Hepatocyte (in vitro differentiated cells): Measurements from ENCODE around the gene TSPAN3. TPM values are rescaled to one million over a fixed set of nuclear protein-coding genes. Genes with fewer than 3 reads are reported as not detected.

ENCODE experiments used
- DNase-seq: peaks from one replicate; pipeline ENCODE4 v3.0.0-alpha.2; 2016; ENCODE audit warnings: low spot score
- H2AFZ ChIP-seq: fragments of 200-600 bp; sonication (generic); 2 replicates; pipeline ENCODE4 v1.6.0; 2016; ENCODE audit warnings: antibody characterized with exemption, mild to moderate bottlenecking
- H3K27ac ChIP-seq: fragments of 200-600 bp; sonication (generic); 2 replicates; pipeline ENCODE4 v1.5.1; 2016; ENCODE audit warnings: mild to moderate bottlenecking
- H3K27me3 ChIP-seq: fragments of 200-600 bp; sonication (generic); 2 replicates; pipeline ENCODE4 v1.6.1; 2016
- H3K36me3 ChIP-seq: fragments of 200-600 bp; sonication (generic); replicated peaks from 2 replicates; pipeline ENCODE4 v1.5.1; 2016; ENCODE audit warnings: low read depth; ENCODE audit not compliant: insufficient read depth
- H3K4me1 ChIP-seq: fragments of 200-600 bp; sonication (generic); 2 replicates; pipeline ENCODE4 v1.5.1; 2016; ENCODE audit warnings: mild to moderate bottlenecking, moderate library complexity; ENCODE audit not compliant: insufficient read depth
- H3K4me2 ChIP-seq: fragments of 200-600 bp; sonication (generic); 2 replicates; pipeline ENCODE4 v1.6.0; 2016
- H3K4me3 ChIP-seq: fragments of 200-600 bp; sonication (generic); 2 replicates; pipeline ENCODE4 v1.5.1; 2016; ENCODE audit warnings: mild to moderate bottlenecking
- H3K79me2 ChIP-seq: fragments of 200-600 bp; sonication (generic); 2 replicates; pipeline ENCODE4 v1.6.0; 2017; ENCODE audit warnings: mild to moderate bottlenecking
- H3K9me2 ChIP-seq: fragments of 200-600 bp; sonication (generic); replicated peaks from 2 replicates; pipeline ENCODE4 v1.6.0; 2017; ENCODE audit warnings: mild to moderate bottlenecking; ENCODE audit not compliant: insufficient read depth
- H3K9me3 ChIP-seq: fragments of 200-600 bp; sonication (generic); 2 replicates; pipeline ENCODE4 v1.5.1; 2016; ENCODE audit warnings: low read depth, mild to moderate bottlenecking
- H4K20me1 ChIP-seq: fragments of 200-600 bp; sonication (generic); 2 replicates; pipeline ENCODE4 v1.6.0; 2016; ENCODE audit warnings: mild to moderate bottlenecking; ENCODE audit not compliant: insufficient read depth, poor library complexity, severe bottlenecking
- EZH2 ChIP-seq: fragments of 200-600 bp; sonication (generic); IDR thresholded peaks from 2 replicates; pipeline ENCODE4 v1.6.1; 2016; ENCODE audit warnings: antibody characterized with exemption, mild to moderate bottlenecking, borderline replicate concordance
- EZH2phosphoT487 ChIP-seq: fragments of 200-600 bp; sonication (generic); IDR thresholded peaks from one replicate; pipeline ENCODE4 v1.6.1; 2018; ENCODE audit warnings: antibody characterized with exemption, mild to moderate bottlenecking, low read depth, moderate library complexity; ENCODE audit not compliant: unreplicated experiment, severe bottlenecking
- WGBS: methylation state at CpG from one replicate; pipeline ENCODE4 v1.1.6; 2016; ENCODE audit warnings: low lambda C conversion rate; ENCODE audit errors: missing lambda C conversion rate; 5-methylcytosine and 5-hydroxymethylcytosine counted together
- polyA plus RNA-seq: library from polyadenylated mRNA; unstranded; fragments of >200 nt; fragmentation: Nextera tagmentation; extraction: Ambion mirVana; gene quantifications from 2 replicates; pipeline ENCODE4 v1.2.1, GENCODE V29; 2016
- total RNA-seq: library from RNA; depleted of rRNA; stranded (reverse); fragments of >200 nt; gene quantifications from 2 replicates; pipeline ENCODE4 v1.2.3, GENCODE V29; 2014
- TF ChIP-seq, protein P1 (sequence below): fragments of 200-600 bp; sonication (generic); IDR thresholded peaks from 2 replicates; pipeline ENCODE4 v1.5.1; 2016; ENCODE audit warnings: antibody characterized with exemption, mild to moderate bottlenecking; ENCODE audit not compliant: poor library complexity

TSPAN3 gene
- total and polyA plus RNA-seq, 2 experiments from 2014 or later: 514 to 540 TPM

DNA sequence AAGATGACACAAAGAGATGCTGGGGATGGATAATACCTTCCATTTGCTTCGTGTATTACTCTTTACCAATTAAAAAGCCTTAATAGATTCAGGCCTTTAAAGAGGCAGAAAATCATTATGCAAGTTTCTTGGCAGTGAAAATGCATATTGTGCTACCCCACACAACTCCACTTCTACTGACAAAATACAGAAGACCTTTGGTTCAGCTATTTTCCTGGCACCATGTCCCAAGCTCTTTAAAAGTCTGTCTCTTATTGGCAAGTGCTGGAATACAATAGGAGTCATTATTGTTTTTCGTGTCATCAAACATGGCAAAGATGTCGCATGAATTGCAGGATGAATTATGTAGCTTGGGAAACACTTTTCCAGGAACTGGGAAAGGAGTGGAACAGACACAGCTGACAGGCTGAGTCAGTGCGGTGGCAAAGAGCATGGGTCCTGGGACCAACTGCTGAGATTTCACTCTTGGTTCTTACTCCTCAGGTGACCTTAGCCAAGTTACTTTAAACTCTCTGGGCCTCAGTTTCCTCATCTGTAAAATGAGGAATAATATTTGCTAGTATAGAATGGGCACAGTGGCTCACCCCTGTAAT is 5.5 kb upstream of the TSPAN3 start:
- no peaks in the 10 kb centered on the region for H3K27me3 ChIP-seq
- no peaks in the 10 kb centered on the region for H3K4me1 ChIP-seq
- DNase-seq: no peak
- H3K27ac ChIP-seq: no peak overlapping the region
- no peaks in the 10 kb centered on the region for H3K9me3 ChIP-seq
- no peaks in the 10 kb centered on the region for H3K79me2 ChIP-seq
- H3K4me3 ChIP-seq: no peak overlapping the region
- no peak overlapping the region for H2AFZ ChIP-seq
- no peaks in the 10 kb centered on the region for H4K20me1 ChIP-seq
- H3K9me2 ChIP-seq: no peaks in the 10 kb centered on the region
- H3K4me2 ChIP-seq: no peak overlapping the region
- no peaks in the 10 kb centered on the region for H3K36me3 ChIP-seq
- TF ChIP-seq EZH2 (no peak), EZH2phosphoT487 (no peak)
- TF ChIP-seq, protein P1, sequence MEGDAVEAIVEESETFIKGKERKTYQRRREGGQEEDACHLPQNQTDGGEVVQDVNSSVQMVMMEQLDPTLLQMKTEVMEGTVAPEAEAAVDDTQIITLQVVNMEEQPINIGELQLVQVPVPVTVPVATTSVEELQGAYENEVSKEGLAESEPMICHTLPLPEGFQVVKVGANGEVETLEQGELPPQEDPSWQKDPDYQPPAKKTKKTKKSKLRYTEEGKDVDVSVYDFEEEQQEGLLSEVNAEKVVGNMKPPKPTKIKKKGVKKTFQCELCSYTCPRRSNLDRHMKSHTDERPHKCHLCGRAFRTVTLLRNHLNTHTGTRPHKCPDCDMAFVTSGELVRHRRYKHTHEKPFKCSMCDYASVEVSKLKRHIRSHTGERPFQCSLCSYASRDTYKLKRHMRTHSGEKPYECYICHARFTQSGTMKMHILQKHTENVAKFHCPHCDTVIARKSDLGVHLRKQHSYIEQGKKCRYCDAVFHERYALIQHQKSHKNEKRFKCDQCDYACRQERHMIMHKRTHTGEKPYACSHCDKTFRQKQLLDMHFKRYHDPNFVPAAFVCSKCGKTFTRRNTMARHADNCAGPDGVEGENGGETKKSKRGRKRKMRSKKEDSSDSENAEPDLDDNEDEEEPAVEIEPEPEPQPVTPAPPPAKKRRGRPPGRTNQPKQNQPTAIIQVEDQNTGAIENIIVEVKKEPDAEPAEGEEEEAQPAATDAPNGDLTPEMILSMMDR: no peak
- 94% methylated on average over 4 of the region's 4 CpGs for WGBS

DNA sequence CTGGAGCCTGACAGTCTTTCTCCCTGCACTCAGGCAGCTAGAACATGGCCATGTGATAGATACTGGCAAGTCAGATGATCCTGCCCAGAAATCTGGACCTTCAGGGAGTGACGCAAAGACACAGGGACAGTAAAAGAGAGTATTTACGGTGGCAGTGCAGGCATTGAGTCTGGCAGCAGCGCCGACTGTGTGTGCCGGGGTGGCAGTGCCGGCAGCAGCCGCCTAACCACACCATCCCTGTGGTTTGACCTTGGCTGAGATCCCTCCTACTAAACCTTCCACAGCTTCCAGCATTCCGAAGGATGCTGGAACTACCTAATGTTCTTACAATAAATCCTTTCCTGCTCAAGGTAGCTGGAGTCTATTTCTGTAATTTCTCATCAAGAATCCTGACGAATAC is 4.6 kb upstream of the TSPAN3 start:
- Histone ChIP-seq H3K36me3 (no peaks in the 10 kb centered on the region), H2AFZ (no peak overlapping the region), H3K9me3 (no peaks in the 10 kb centered on the region), H3K79me2 (no peaks in the 10 kb centered on the region), H3K4me2 (no peak overlapping the region), H3K9me2 (no peaks in the 10 kb centered on the region), H3K4me3 (no peak overlapping the region), H3K4me1 (no peaks in the 10 kb centered on the region), H4K20me1 (no peaks in the 10 kb centered on the region), H3K27me3 (no peaks in the 10 kb centered on the region), H3K27ac (no peak overlapping the region)
- DNase-seq: no peak
- 87% methylated on average over 9 of the region's 9 CpGs for WGBS
- TF ChIP-seq EZH2 (no peak), EZH2phosphoT487 (no peak)
- TF ChIP-seq, protein P1: no peak

DNA sequence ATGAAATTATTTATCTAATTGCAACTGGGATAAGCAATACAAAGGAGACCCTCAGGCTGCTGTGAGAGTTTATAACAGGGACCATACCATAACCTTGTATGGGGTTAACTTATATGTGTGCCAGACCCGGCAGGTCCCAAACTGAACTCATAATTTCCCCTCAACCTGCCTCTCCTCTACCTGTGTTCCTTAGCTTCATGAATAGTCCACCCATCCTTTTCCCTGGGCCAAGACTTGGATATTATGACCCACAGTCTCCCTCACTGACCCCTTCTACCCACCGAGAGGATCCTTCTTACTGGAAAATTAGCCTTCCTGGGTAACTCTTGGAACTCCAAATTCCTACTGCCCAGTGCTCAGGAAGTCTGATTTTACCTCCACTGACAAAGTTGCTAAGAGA is 3.4 kb upstream of the TSPAN3 start:
- WGBS: 84% methylated on average over 2 of the region's 2 CpGs
- peaks cover 3% of the 10 kb centered on the region for H3K4me1 ChIP-seq
- no peak for TF ChIP-seq EZH2
- TF ChIP-seq, protein P1: no peak
- TF ChIP-seq EZH2phosphoT487: no peak
- no peaks in the 10 kb centered on the region for H3K9me2 ChIP-seq
- no peaks in the 10 kb centered on the region for H3K9me3 ChIP-seq
- no peak overlapping the region for H3K4me3 ChIP-seq
- no peak for DNase-seq
- no peaks in the 10 kb centered on the region for H3K36me3 ChIP-seq
- no peak overlapping the region for H3K27ac ChIP-seq
- H4K20me1 ChIP-seq: peaks cover 5% of the 10 kb centered on the region
- no peaks in the 10 kb centered on the region for H3K27me3 ChIP-seq
- no peak overlapping the region for H2AFZ ChIP-seq
- peaks cover 11% of the 10 kb centered on the region for H3K79me2 ChIP-seq
- H3K4me2 ChIP-seq: no peak overlapping the region
